Adrenal gland (tissue), 12 donors: ENCODE results near the gene ZNF341. TPM values are rescaled to one million over a fixed set of nuclear protein-coding genes. Genes with fewer than 3 reads are reported as not detected.
A peak's percentile ranks its signal among the peaks of the same experiment; 100 is the strongest.

Experiments
- DNase-seq, 7 donors: peaks; one replicate each; pipeline ENCODE4 v3.0.0-alpha.2; 2019 to 2020
- H3K27ac ChIP-seq, 5 donors: fragments of 200-600 bp; sonication (generic) in 4 of 5; 1 replicate in 3 of 5; 2 replicates in 2 of 5; pipeline versions ENCODE4 v1.5.1 to v1.8.0; 2016 to 2020; ENCODE audit warnings: mild to moderate bottlenecking in 1 of 5
- H3K27me3 ChIP-seq: fragments of 200-600 bp; 2 replicates; pipeline ENCODE4 v1.8.0; 2021
- H3K36me3 ChIP-seq, 2 donors: fragments of 200-600 bp; replicated peaks in 1 of 2; 1 replicate in 1 of 2; 2 replicates in 1 of 2; pipeline versions ENCODE4 v1.5.1 to v1.8.0; 2018 to 2022
- H3K4me1 ChIP-seq, 2 donors: fragments of 200-600 bp; replicated peaks in 1 of 2; 1 replicate in 1 of 2; 2 replicates in 1 of 2; pipeline versions ENCODE4 v1.5.1 to v1.8.0; 2018 to 2021
- H3K4me3 ChIP-seq, 4 donors: fragments of 200-600 bp; sonication (generic) in 3 of 4; one replicate each; pipeline ENCODE4 v1.5.1; 2016 to 2018
- H3K9me3 ChIP-seq, 3 donors: fragments of 200-600 bp; sonication (generic) in 1 of 3; replicated peaks in 1 of 3; 1 replicate in 2 of 3; 2 replicates in 1 of 3; pipeline versions ENCODE4 v1.5.1 to v1.8.0; 2016 to 2021
- CTCF ChIP-seq, 6 experiments: fragments of 450-650 bp in 4 of 6; fragments of 200-600 bp in 2 of 6; sonication (generic) in 1 of 6; IDR thresholded peaks; 1 replicate in 5 of 6; 2 replicates in 1 of 6; pipeline versions ENCODE4 v1.5.1 to v1.8.0; 2016 to 2021; ENCODE audit warnings: antibody characterized with exemption in 6 of 6, mild to moderate bottlenecking in 2 of 6, moderate library complexity in 1 of 6
- POLR2A ChIP-seq, 2 donors: fragments of 450-650 bp; IDR thresholded peaks; one replicate each; pipeline ENCODE4 v1.6.1; 2017; ENCODE audit warnings: antibody characterized with exemption in 2 of 2, mild to moderate bottlenecking in 2 of 2, moderate library complexity in 1 of 2
- WGBS, 4 donors: extraction: QIAGEN DNeasy Blood & Tissue Kit in 2 of 4; methylation state at CpG; one replicate each; pipeline versions ENCODE4 v1.1.5 to v1.1.7; 2013 to 2017; 5-methylcytosine and 5-hydroxymethylcytosine counted together
- intact Hi-C, 2 donors: fragments of 100-400 bp; cut with DNase I; formaldehyde crosslinking; loops; one replicate each; pipeline versions ENCODE4 v1.14.1 to v1.15.0; 2022 to 2023
- polyA plus RNA-seq, 3 donors: library from polyadenylated mRNA; stranded (reverse); fragments of 200-250 nt in 2 of 3; fragments of 350-450 nt in 1 of 3; fragmentation: Illumina TruSeq in 1 of 3; extraction: RNeasy Lipid Tissue Mini Kit (QIAGEN cat#74804) in 1 of 3; gene quantifications; one replicate each; pipeline ENCODE4 v1.2.3, GENCODE V29; 2013 to 2014
- total RNA-seq, 9 donors: library from RNA; depleted of rRNA in 4 of 9; stranded (reverse); fragments of >200 nt in 4 of 9; fragments of 120-200 nt in 1 of 9; fragmentation: NEBNext Ultra II Directional in 1 of 9; extraction: Animal tissue kit (Norgen Biotek cat#: 25700) in 1 of 9; gene quantifications; one replicate each; pipeline versions ENCODE4 v1.1.0 to v1.2.4, GENCODE V29; 2013 to 2023
- donor health status: healthy with polysubstance abuse.
- donor health status: Bipolar disorder and iron deficiency.
- donor health status: DM: yes; HTN: yes; CAD: no.
- donor health status: DM: no; HTN: no; CAD: no.
- donor health status: DM: no; HTN: no; CAD: no.
- donor health status: DM: yes; HTN: yes; CAD: no.

The ZNF341 gene
- total and polyA plus RNA-seq, 12 donors = 1.1 to 9.2 (median 2.5) TPM

DNA sequence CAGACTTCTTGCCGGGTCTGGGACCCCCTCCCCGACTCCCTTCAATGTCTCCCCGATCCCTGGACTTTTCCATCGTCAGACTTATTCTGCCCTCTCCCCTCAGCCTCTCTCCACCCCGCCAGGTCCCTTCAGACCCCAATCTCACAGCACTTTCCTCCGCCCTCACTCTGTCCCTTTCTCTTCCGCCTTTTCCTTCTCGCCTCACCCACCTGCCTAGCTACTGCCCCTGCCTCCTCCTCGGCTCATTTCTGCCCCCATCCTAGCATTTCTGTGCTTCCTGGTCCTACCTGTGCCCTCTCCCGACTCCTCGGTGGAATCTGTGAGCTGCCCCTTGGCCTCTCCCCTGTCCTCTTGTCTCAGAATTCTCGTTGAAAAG is 80.0 kb downstream of the ZNF341 start:
- Histone ChIP-seq H3K4me3 (peak overlapping the region; percentile 38 to 98 (median 69)), H3K36me3 (no peaks in the 10 kb centered on the region), H3K9me3 (no peaks in the 10 kb centered on the region), H3K27me3 (no peaks in the 10 kb centered on the region), H3K27ac (peak overlapping the region; percentile 88 to 98 (median 96)), H3K4me1 (peaks cover 17 to 30% of the 10 kb centered on the region in 2 donors)
- DNase-seq = peak in 4 of 7 donors; percentile 28 to 59 (median 36)
- intact Hi-C loops = no loop called here
- WGBS, 4 donors = 0 to 1% (median 1%) methylated on average over 12 of the region's 12 CpGs
- no peak for TF ChIP-seq POLR2A (IDR thresholded peaks at IDR 0.05)
- TF ChIP-seq CTCF (IDR thresholded peaks at IDR 0.05) = no peak

GRCh38 chr20:33812152-33812849 is 80.5 kb downstream of the ZNF341 start:
- intact Hi-C loops = no loop called here
- no peaks in the 10 kb centered on the region for H3K36me3 ChIP-seq
- peak overlapping the region; percentile 88 to 98 (median 96) for H3K27ac ChIP-seq
- DNase-seq = peak; percentile 70 to 93 (median 88)
- TF ChIP-seq POLR2A (IDR thresholded peaks at IDR 0.05) (peak in 1 of 2 donors; percentile 74), CTCF (IDR thresholded peaks at IDR 0.05) (no peak)
- 3 to 7% (median 5%) methylated on average over 14 of the region's 14 CpGs for WGBS, 4 donors
- no peaks in the 10 kb centered on the region for H3K9me3 ChIP-seq
- no peaks in the 10 kb centered on the region for H3K27me3 ChIP-seq
- H3K4me1 ChIP-seq = peaks cover 17 to 35% of the 10 kb centered on the region in 2 donors
- peak overlapping the region; percentile 38 to 98 (median 69) for H3K4me3 ChIP-seq

DNA sequence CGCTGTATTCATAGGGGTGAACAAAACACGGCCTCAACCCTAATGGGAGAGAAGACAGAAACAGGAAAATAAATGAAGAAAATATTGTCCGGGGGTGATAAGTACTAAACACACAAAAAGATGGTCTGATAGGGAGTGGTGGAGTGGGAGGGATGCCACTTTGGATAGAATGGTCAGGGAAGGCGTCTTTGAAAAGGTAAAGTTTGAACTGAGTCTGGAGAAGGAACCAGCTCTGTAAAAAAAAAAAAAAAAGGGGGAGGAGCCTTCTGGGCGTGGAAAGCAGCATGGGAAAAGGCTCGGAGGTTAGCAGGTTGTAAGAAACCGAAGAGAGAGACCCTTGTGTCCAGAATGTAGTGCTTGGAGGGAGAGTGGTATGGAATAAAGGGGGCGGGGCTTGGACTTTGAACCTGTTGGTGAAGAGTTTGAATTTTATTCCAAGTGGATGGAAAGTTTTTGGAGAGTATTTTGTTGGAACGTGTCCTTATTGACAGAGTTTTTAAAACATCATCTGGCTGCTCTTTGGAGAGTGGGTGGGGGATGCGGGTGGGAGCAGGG is 81.2 kb downstream of the ZNF341 start:
- Histone ChIP-seq H3K4me3 (peak overlapping the region in 2 of 4 donors; percentile 76 to 98), H3K4me1 (peaks cover 17 to 40% of the 10 kb centered on the region in 2 donors), H3K9me3 (no peaks in the 10 kb centered on the region), H3K27me3 (no peaks in the 10 kb centered on the region), H3K36me3 (no peaks in the 10 kb centered on the region), H3K27ac (peak overlapping the region; percentile 88 to 98 (median 96))
- DNase-seq = no peak
- intact Hi-C loops = no loop called here
- 26 to 28% (median 27%) methylated on average over 10 of the region's 10 CpGs for WGBS, 4 donors
- TF ChIP-seq POLR2A (IDR thresholded peaks at IDR 0.05) (no peak), CTCF (IDR thresholded peaks at IDR 0.05) (no peak)

DNA sequence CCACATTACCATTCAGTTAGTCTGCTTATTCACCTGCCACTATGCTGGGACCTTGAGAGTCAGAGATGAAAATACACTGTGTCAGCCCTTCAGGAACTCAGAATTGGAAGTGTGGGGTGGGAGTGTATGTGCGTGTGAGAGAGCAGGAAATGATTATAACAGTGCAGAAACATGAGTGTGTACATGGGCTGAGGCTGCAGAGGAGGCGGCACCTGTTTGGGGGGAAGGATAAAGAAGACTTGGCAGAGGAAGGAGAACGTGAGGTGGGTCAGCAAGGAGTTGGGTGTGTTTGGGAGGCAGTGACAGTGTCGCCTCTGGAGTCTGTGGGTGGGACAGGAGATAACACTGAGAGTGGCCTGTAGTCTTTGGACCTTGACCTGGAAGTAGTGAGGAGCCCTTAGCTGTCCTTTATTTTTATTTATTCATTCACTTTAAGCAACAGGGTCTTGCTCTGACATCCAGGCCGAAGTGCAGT is 82.5 kb downstream of the ZNF341 start:
- Histone ChIP-seq H3K27me3 (no peaks in the 10 kb centered on the region), H3K4me3 (no peak overlapping the region), H3K9me3 (no peaks in the 10 kb centered on the region), H3K4me1 (peaks cover 17 to 40% of the 10 kb centered on the region in 2 donors), H3K27ac (peak overlapping the region in 1 of 5 donors; percentile 0), H3K36me3 (no peaks in the 10 kb centered on the region)
- no peak for DNase-seq
- TF ChIP-seq POLR2A (IDR thresholded peaks at IDR 0.05) (no peak), CTCF (IDR thresholded peaks at IDR 0.05) (no peak)
- 23 to 36% (median 31%) methylated on average over 5 of the region's 5 CpGs for WGBS, 4 donors
- intact Hi-C loops = no loop called here
